Vagina (tissue), 2 donors: ENCODE data around the gene SMIM29. TPM values are rescaled to one million over a fixed set of nuclear protein-coding genes. Genes with fewer than 3 reads are reported as not detected.
A peak's percentile ranks its signal among the peaks of the same experiment; 100 is the strongest.

Source experiments
- DNase-seq, 2 donors: peaks; one replicate each; pipeline ENCODE4 v3.0.0-alpha.2; 2017; ENCODE audit errors: extremely low spot score in 2 of 2
- H3K27ac ChIP-seq: fragments of 200-600 bp; sonication (generic); one replicate; pipeline ENCODE4 v1.5.1; 2019
- H3K27me3 ChIP-seq: fragments of 200-600 bp; sonication (generic); one replicate; pipeline ENCODE4 v1.5.1; 2019
- H3K36me3 ChIP-seq, 2 donors: fragments of 200-600 bp; sonication (generic); one replicate each; pipeline ENCODE4 v1.5.1; 2017 to 2019
- H3K4me1 ChIP-seq: fragments of 200-600 bp; sonication (generic); one replicate; pipeline ENCODE4 v1.5.1; 2019
- H3K4me3 ChIP-seq, 2 donors: fragments of 200-600 bp; sonication (generic); 1 replicate in 1 of 2; 2 replicates in 1 of 2; pipeline ENCODE4 v1.5.1; 2016 to 2019
- H3K9me3 ChIP-seq: fragments of 200-600 bp; sonication (generic); one replicate; pipeline ENCODE4 v1.5.1; 2019
- POLR2A ChIP-seq, 2 donors: fragments of 450-650 bp; IDR thresholded peaks; one replicate each; pipeline ENCODE4 v1.6.1; 2017; ENCODE audit warnings: antibody characterized with exemption in 2 of 2, mild to moderate bottlenecking in 2 of 2, moderate library complexity in 2 of 2
- POLR2AphosphoS5 ChIP-seq, 2 donors: sonication (generic); formaldehyde crosslinking; IDR thresholded peaks; one replicate each; pipeline ENCODE4 v1.9.0; 2017; ENCODE audit warnings: antibody characterized with exemption in 2 of 2, mild to moderate bottlenecking in 2 of 2, low read depth in 1 of 2; ENCODE audit not compliant: insufficient read depth in 1 of 2
- intact Hi-C: fragments of 100-400 bp; cut with DNase I; formaldehyde crosslinking; loops from one replicate; pipeline ENCODE4 v1.15.1; 2023
- microRNA-seq: library from miRNA; unstranded; fragments of <30 nt; microRNA quantifications from one replicate; pipeline ENCODE4, GENCODE V29; 2017; ENCODE audit warnings: borderline number of aligned reads, borderline replicate concordance
- small RNA-seq: library from RNA; depleted of rRNA; stranded (forward); fragments of <200 nt; gene quantifications from one replicate; pipeline ENCODE3, GENCODE V24; 2016
- total RNA-seq: library from RNA; depleted of rRNA; stranded (reverse); fragments of >200 nt; gene quantifications from one replicate; pipeline ENCODE4 v1.2.3, GENCODE V29; 2016
- TF ChIP-seq, protein P1 (sequence below), 3 experiments: fragments of 450-650 bp in 2 of 3; fragments of 200-600 bp in 1 of 3; sonication (generic) in 1 of 3; IDR thresholded peaks; one replicate each; pipeline ENCODE4 v1.5.1; 2017 to 2019; ENCODE audit warnings: antibody characterized with exemption in 3 of 3, mild to moderate bottlenecking in 2 of 3, moderate library complexity in 2 of 3

The SMIM29 gene
- total RNA-seq, 1 donor from 2014 or later = 22.3 TPM

DNA sequence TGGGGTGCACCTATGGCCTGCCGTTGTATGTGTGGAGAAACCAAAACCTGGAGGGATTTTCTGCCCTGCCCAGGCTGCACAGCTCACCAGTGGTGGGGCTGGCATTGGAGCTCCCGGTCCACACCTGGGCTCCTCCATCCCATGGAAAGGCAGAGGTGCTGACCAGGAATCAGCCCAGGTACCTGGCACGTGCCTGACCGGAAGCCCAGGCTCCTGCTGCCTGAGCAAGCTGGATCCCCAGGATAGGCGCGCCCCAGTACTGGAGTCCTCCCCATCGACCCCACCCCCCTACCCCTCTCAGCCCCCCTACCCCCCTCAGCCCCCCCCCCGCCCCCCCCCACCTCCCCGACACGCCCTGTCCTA is 52.0 kb downstream of the SMIM29 start:
- Histone ChIP-seq H3K4me1 (peaks cover 10% of the 10 kb centered on the region), H3K36me3 (no peaks in the 10 kb centered on the region), H3K4me3 (peak overlapping the region; percentile 43 to 78), H3K27me3 (no peaks in the 10 kb centered on the region), H3K9me3 (no peaks in the 10 kb centered on the region), H3K27ac (no peak overlapping the region)
- TF ChIP-seq POLR2A (IDR thresholded peaks at IDR 0.05) (no peak), POLR2AphosphoS5 (IDR thresholded peaks at IDR 0.05; ENCODE audit: insufficient read depth in 1 of 2, low read depth in 1 of 2) (no peak)
- TF ChIP-seq, protein P1, sequence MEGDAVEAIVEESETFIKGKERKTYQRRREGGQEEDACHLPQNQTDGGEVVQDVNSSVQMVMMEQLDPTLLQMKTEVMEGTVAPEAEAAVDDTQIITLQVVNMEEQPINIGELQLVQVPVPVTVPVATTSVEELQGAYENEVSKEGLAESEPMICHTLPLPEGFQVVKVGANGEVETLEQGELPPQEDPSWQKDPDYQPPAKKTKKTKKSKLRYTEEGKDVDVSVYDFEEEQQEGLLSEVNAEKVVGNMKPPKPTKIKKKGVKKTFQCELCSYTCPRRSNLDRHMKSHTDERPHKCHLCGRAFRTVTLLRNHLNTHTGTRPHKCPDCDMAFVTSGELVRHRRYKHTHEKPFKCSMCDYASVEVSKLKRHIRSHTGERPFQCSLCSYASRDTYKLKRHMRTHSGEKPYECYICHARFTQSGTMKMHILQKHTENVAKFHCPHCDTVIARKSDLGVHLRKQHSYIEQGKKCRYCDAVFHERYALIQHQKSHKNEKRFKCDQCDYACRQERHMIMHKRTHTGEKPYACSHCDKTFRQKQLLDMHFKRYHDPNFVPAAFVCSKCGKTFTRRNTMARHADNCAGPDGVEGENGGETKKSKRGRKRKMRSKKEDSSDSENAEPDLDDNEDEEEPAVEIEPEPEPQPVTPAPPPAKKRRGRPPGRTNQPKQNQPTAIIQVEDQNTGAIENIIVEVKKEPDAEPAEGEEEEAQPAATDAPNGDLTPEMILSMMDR (IDR thresholded peaks at IDR 0.05) = no peak
- intact Hi-C loops = loop anchor here (10.0 kb wide), 1 partner anchor 218 kb away; no protein-coding TSS in a partner anchor
- DNase-seq = no peak

Small RNA genes lying within 50 kb of the gene (microRNA-seq; reads per million reads assigned to microRNA genes)
- not detected for gene MIR6835

Small RNA genes lying within 50 kb of the gene (small RNA-seq; reads per million reads assigned to genes)
- not detected for gene MIR6835

Other genes with a start within 250 kb of the SMIM29 start
- not detected for gene GRM4, start 102.9 kb downstream of the SMIM29 start, total RNA-seq
- 65.6 TPM for gene HMGA1, start 12.1 kb downstream of the SMIM29 start, total RNA-seq
- 27.0 TPM for gene NUDT3, start 143.7 kb upstream of the SMIM29 start, total RNA-seq
- gene RPS10, start 177.1 kb upstream of the SMIM29 start, total RNA-seq = 2,671 TPM
- 0.74 TPM for gene PACSIN1, start 217.1 kb upstream of the SMIM29 start, total RNA-seq